Measurements from ENCODE around the gene KLF11.
"Not testable (repeated sequence)": the region's sequence is repeated elsewhere in the genome, so short reads cannot be mapped to it uniquely, and the experiment has no call there.

The KLF11 gene

DNA sequence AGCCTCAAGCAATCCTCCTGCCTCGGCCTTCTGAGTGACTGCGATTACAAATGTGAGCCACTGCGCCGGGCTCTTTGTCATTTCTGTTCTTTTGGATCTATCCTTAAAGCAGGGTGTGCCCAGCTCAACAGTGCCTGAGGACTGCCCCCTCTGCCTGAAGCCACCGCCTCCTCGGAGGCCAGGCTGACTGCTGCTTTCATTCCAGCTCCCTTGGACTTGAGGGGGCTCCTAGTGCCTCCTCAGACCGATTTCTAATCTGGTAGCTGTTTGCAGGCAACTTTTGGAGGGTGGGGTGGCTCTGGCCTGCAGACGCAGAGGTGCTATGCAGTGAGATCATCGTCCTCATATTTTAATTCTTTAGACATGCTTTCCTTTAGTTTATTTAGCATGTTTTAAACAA is 35.9 kb upstream of the KLF11 start:
- H3K36me3 ChIP-seq (ENCODE audit: insufficient read depth, low read length), result no peaks in the 10 kb centered on the region
- TF ChIP-seq POLR2AphosphoS5 (IDR thresholded peaks at IDR 0.05; ENCODE audit: borderline replicate concordance, low read depth, low read length), result no peak
- TF ChIP-seq FOXP2 (optimal IDR thresholded peaks at IDR 0.05; ENCODE audit: control extremely low read depth, extremely low read length, insufficient read depth), result no peak
- TF ChIP-seq EZH2 (IDR thresholded peaks at IDR 0.05), result no peak
- no peak for DNase-seq (ENCODE audit: low read depth, low spot score)
- 0 out of 2 replicates have a peak overlapping the region, but pooled peaks have one; percentile 14 for H3K27ac ChIP-seq
- no peaks in the 10 kb centered on the region for H3K9me3 ChIP-seq (ENCODE audit: low read depth, low read length)
- H3K4me3 ChIP-seq, result no peak overlapping the region
- no peak overlapping the region for H3K9ac ChIP-seq (ENCODE audit: insufficient read length)

DNA sequence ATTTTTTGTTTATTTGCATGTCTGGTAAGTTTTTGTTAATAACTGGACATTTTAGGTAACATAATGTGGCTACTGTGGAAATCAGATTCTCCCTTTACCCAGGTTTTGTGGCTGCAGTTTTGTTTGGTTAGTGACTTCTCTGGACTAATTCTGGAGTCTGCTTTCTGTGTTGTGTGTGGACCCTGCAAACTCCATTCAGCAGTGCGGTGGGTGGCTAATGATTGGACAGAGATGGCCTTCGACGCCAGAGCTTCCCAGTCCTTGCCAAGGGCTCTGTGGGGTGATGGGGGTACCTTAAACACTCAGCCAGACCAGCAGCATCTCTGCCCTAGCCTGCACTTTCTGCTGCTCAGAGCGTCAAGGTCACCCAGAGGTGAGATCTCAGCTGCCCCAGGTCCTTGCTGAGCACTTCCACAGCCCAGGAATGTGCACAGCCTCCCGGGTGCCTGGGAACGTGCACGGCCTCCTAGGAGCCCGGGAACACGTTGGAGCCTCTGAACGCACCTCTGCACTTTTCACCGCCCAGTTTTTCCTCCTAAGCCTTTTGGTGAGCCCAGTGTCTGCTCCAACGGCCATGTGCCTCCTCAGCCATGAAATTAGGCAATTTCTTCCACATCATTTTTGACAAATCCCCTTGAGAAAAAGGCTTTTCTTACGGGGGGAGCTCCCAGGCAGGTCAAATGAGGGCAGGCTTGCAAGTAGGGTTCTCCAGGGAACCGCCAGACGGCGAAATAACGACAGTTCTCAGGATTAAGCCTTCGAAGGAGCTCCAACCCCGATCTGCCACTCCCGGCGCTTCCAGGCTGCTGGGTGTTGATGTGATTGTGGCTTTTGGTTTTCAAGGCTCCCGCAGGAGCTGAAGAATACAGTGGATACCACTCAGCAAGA is 35.2 kb upstream of the KLF11 start:
- Histone ChIP-seq H3K4me3 (no peak overlapping the region), H3K36me3 (ENCODE audit: insufficient read depth, low read length) (no peaks in the 10 kb centered on the region), H3K9ac (ENCODE audit: insufficient read length) (no peak overlapping the region), H3K9me3 (ENCODE audit: low read depth, low read length) (no peaks in the 10 kb centered on the region), H3K27ac (peak overlapping the region; percentile 58; the same call in 1 of the 2 replicates)
- no peak for DNase-seq (ENCODE audit: low read depth, low spot score)
- TF ChIP-seq FOXP2 (optimal IDR thresholded peaks at IDR 0.05; ENCODE audit: control extremely low read depth, extremely low read length, insufficient read depth), result no peak
- TF ChIP-seq EZH2 (IDR thresholded peaks at IDR 0.05), result no peak
- no peak for TF ChIP-seq POLR2AphosphoS5 (IDR thresholded peaks at IDR 0.05; ENCODE audit: borderline replicate concordance, low read depth, low read length)

DNA sequence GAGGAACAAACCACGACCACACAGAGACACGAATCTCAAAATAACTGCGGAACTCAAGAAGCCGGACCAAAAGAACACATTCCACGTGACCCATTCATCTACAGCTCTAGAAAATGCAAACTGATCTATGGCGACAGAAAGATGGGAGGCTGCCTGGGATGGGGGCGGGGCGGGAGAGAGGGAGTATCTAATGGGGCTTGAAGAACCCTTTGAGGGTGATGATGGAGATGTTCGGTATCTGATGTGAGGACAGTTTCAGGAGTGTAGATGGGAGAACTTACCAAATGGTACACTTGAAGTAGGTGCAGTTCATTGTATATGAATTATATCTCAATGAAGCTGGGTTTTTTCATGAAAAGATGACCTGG is 34.6 kb upstream of the KLF11 start:
- peak overlapping the region; percentile 58; the same call in 1 of the 2 replicates for H3K27ac ChIP-seq
- TF ChIP-seq EZH2 (IDR thresholded peaks at IDR 0.05) (no peak), POLR2AphosphoS5 (IDR thresholded peaks at IDR 0.05; ENCODE audit: borderline replicate concordance, low read depth, low read length) (no peak), FOXP2 (optimal IDR thresholded peaks at IDR 0.05; ENCODE audit: control extremely low read depth, extremely low read length, insufficient read depth) (no peak)

DNA sequence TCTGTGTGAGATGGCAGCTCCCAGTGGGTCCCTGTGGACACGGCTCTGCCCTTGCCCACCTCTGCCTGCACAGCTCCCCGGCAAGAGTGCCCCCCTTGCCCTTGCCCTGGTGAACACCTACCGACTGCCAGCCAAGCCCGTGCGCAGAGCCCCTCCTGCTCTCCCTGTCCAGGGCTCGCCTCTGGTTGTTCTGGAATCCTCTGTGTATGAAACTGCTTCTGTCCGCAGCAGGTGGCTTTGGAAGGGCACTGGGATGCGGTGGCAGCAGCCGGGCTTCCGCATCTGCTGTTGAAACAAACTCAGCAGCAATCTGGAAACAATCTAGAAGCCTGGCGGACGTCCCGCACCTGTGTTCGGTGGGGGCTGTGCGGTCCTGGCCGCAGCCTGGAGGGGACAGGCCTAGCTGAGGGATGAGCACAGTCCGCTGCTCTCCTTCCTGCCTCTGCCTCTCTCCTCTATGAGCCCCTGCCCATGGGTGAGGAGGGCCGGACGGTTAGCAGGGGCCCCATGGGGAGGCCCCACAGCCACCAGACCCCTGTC is 34.0 kb upstream of the KLF11 start:
- TF ChIP-seq FOXP2 (optimal IDR thresholded peaks at IDR 0.05; ENCODE audit: control extremely low read depth, extremely low read length, insufficient read depth), result no peak
- no peak for TF ChIP-seq EZH2 (IDR thresholded peaks at IDR 0.05)
- no peak for TF ChIP-seq POLR2AphosphoS5 (IDR thresholded peaks at IDR 0.05; ENCODE audit: borderline replicate concordance, low read depth, low read length)
- no peak overlapping the region for H3K4me3 ChIP-seq
- no peaks in the 10 kb centered on the region for H3K9me3 ChIP-seq (ENCODE audit: low read depth, low read length)
- H3K27ac ChIP-seq, result no peak overlapping the region
- H3K9ac ChIP-seq (ENCODE audit: insufficient read length), result no peak overlapping the region
- no peaks in the 10 kb centered on the region for H3K36me3 ChIP-seq (ENCODE audit: insufficient read depth, low read length)
- DNase-seq (ENCODE audit: low read depth, low spot score), result no peak

More for the DNA sequence above, 34.6 kb upstream of the KLF11 start:
- no peak overlapping the region for H3K9ac ChIP-seq (ENCODE audit: insufficient read length)
- no peaks in the 10 kb centered on the region for H3K36me3 ChIP-seq (ENCODE audit: insufficient read depth, low read length)
- H3K9me3 ChIP-seq (ENCODE audit: low read depth, low read length), result no peaks in the 10 kb centered on the region
- no peak for DNase-seq (ENCODE audit: low read depth, low spot score)
- H3K4me3 ChIP-seq, result no peak overlapping the region

DNA sequence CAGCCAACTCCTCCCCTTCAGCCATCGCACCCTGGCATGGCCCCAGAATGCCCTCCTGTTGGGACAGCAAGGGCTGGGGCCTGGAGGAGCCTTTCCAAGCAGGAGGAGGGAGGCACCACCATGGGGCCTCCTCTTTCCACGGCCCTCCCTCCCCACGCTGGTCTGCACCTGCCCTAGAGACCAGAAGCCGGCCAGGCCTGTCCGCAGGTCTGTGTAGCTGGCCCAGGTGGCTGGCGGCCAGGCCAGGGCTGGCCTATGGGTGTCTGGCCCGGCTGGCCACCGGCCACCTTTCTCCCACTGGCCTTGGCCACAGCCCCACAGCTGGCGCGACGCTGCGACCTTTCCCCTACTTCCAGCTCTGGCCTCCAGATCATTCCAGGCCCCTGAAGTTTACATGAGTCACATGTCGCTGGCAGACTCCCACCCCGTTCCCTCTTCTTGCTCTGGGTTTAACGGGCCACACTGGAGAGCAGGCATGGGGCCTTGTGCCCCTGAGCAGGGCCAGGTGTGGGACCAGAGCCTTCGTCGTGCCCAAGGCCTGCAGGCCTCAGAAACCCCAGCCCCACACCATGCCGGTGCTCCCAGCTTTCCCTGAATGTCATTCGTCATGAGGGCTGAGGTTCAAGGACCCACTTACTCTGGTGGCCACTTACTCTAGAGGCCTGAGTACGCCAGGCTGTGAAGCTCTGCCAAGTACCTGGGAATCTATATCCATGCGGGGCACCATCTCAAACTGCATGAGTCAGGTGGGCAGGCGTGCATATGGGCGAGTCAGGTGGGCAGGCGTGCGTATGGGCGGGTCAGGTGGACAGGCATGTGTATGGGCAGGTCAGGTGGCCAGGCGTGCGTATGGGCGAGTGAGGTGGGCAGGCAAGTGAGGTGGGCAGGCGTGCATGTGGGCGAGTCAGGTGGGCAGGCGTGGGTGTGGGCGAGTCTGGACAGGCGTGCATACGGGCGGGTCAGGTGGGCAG is 33.3 kb upstream of the KLF11 start:
- no peak overlapping the region for H3K27ac ChIP-seq

DNA sequence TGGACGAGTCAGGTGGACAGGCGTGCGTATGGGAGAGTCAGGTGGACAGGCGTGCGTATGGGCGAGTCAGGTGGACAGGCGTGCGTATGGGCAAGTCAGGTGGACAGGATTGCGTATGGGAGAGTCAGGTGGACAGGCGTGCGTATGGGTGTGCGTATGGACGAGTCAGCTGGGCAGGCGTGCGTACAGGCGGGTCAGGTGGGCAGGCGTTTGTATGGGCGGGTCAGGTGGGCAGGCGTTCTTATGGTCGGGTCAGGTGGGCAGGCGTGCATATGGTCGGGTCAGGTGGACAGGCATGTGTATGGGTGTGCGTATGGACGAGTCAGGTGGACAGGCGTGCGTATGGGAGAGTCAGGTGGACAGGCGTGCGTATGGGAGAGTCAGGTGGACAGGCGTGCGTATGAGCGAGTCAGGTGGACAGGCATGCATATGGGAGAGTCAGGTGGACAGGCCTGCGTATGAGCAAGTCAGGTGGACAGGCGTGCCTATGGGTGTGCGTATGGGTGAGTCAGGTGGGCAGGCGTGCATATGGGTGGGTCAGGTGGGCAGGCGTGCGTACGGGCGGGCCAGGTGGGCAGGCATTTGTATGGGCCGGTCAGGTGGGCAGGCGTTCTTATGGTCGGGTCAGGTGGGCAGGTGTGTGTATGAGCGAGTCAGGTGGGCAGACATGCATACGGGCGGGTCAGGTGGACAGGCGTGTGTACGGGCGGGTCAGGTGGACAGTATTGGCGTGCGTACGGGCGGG is 32.3 kb upstream of the KLF11 start:
- not testable (repeated sequence) for H3K36me3 ChIP-seq (ENCODE audit: insufficient read depth, low read length); H3K27ac ChIP-seq; DNase-seq (ENCODE audit: low read depth, low spot score); H3K4me3 ChIP-seq; H3K9ac ChIP-seq (ENCODE audit: insufficient read length); H3K9me3 ChIP-seq (ENCODE audit: low read depth, low read length)

More for the DNA sequence above, 33.3 kb upstream of the KLF11 start:
- no peak for TF ChIP-seq EZH2 (IDR thresholded peaks at IDR 0.05)
- no peak for TF ChIP-seq POLR2AphosphoS5 (IDR thresholded peaks at IDR 0.05; ENCODE audit: borderline replicate concordance, low read depth, low read length)
- TF ChIP-seq FOXP2 (optimal IDR thresholded peaks at IDR 0.05; ENCODE audit: control extremely low read depth, extremely low read length, insufficient read depth), result no peak
- no peaks in the 10 kb centered on the region for H3K36me3 ChIP-seq (ENCODE audit: insufficient read depth, low read length)
- H3K4me3 ChIP-seq, result no peak overlapping the region
- H3K9me3 ChIP-seq (ENCODE audit: low read depth, low read length), result no peaks in the 10 kb centered on the region
- DNase-seq (ENCODE audit: low read depth, low spot score), result no peak
- H3K9ac ChIP-seq (ENCODE audit: insufficient read length), result no peak overlapping the region

DNA sequence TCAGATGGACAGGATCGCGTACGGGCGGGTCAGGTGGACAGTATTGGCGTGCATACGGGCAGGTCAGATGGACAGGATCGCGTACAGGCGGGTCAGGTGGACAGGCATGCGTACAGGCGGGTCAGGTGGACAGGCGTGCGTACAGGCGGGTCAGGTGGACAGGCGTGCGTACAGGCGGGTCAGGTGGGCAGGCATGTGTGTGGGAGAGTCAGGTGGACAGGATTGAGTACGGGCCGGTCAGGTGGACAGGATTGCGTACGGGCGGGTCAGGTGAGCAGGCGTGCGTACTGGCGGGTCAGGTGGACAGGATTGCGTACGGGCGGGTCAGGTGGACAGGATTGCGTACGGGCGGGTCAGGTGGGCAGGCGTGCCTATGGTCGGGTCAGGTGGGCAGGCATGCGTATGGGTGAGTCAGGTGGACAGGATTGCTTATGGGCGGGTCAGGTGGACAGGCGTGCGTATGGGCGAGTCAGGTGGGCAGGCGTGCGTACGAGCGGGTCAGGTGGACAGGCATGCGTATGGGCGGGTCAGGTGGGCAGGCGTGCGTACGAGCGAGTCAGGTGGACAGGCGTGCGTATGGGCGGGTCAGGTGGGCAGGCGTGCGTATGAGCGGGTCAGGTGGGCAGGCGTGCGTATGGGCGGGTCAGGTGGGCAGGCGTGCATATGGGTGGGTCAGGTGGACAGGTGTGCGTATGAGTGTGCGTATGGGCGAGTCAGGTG is 31.6 kb upstream of the KLF11 start:
- not testable (repeated sequence) for H3K27ac ChIP-seq; H3K9me3 ChIP-seq (ENCODE audit: low read depth, low read length); H3K36me3 ChIP-seq (ENCODE audit: insufficient read depth, low read length); H3K9ac ChIP-seq (ENCODE audit: insufficient read length); H3K4me3 ChIP-seq; DNase-seq (ENCODE audit: low read depth, low spot score)

DNA sequence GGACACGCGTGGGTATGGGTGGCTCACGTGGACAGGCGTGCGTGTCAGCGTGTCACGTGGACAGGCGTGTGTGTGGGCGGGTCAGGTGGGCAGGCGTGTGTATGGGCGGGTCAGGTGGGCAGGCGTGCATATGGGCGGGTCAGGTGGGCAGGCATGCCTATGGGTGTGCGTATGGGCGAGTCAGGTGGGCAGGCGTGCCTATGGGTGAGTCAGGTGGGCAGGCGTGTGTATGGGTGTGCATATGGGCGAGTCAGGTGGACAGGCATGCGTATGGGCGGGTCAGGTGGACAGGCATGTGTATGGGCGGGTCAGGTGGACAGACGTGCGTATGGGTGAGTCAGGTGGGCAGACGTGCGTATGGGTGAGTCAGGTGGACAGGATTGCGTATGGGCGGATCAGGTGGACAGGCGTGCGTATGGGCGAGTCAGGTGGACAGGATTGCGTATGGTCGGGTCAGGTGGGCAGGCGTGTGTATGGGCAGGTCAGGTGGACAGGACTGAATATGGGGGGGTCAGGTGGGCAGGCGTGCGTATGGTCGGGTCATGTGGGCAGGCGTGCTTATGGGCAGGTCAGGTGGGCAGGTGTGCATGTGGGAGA is 30.9 kb upstream of the KLF11 start:
- not testable (repeated sequence) for H3K9me3 ChIP-seq (ENCODE audit: low read depth, low read length)

More for the DNA sequence above, 30.9 kb upstream of the KLF11 start:
- not testable (repeated sequence) for DNase-seq (ENCODE audit: low read depth, low spot score); H3K4me3 ChIP-seq; H3K27ac ChIP-seq; H3K36me3 ChIP-seq (ENCODE audit: insufficient read depth, low read length); H3K9ac ChIP-seq (ENCODE audit: insufficient read length)

Measured in SK-N-MC (cell line).